A549 (cell line): Measurements from ENCODE around the gene NCSTN. TPM values are rescaled to one million over a fixed set of nuclear protein-coding genes. Genes with fewer than 3 reads are reported as not detected.

ENCODE experiments used
- ATAC-seq, 2 experiments: fragments of 200-7000 bp in 1 of 2; fragments of >200 bp in 1 of 2; cut with Nextera tagmentation in 1 of 2; cut with Tn5 transposase in 1 of 2; 3 replicates each; pipeline versions ENCODE4 v1.8.0 to v1.9.1; 2018 to 2020; ENCODE audit warnings: mild to moderate bottlenecking in 1 of 2, moderate library complexity in 1 of 2
- CTCF ChIA-PET: fragments of 300-600 bp; sonication (Branson Sonifier 250); formaldehyde crosslinking; extraction: SDS; loops from one replicate; lab custom pipeline; 2021; ENCODE audit warnings: antibody characterized with exemption, inconsistent platforms; lab: Yijun Ruan, JAX
- POLR2A ChIA-PET: fragments of 350-600 bp; formaldehyde crosslinking; extraction: SDS; loops from one replicate; lab custom pipeline; 2021; ENCODE audit warnings: antibody characterized with exemption, inconsistent platforms; lab: Yijun Ruan, JAX
- DNase-seq, 2 experiments: peaks; one replicate each; pipeline versions ENCODE4 v3.0.0 to v3.0.0-alpha.2; 2011 to 2016; ENCODE audit warnings: low read depth in 1 of 2, low spot score in 1 of 2
- FAIRE-seq: peaks from 2 replicates; lab custom pipeline; 2011; peaks lifted over from hg19 to GRCh38; lab: Jason Lieb, UNC
- H3K27ac ChIP-seq, 2 experiments: fragments of >200 bp; sonication (Bioruptor Twin); formaldehyde crosslinking; 3 replicates each; pipeline ENCODE4 v1.5.1; 2016 to 2017
- H3K4me1 ChIP-seq: fragments of >200 bp; sonication (Bioruptor Twin); formaldehyde crosslinking; 3 replicates; pipeline ENCODE4 v1.6.1; 2016
- H3K4me2 ChIP-seq: fragments of >200 bp; sonication (Bioruptor Twin); formaldehyde crosslinking; 3 replicates; pipeline ENCODE4 v1.6.1; 2016
- H3K4me3 ChIP-seq: fragments of >200 bp; sonication (Bioruptor Twin); formaldehyde crosslinking; 3 replicates; pipeline ENCODE4 v1.5.1; 2016
- H3K9me3 ChIP-seq: fragments of >200 bp; sonication (Bioruptor Twin); formaldehyde crosslinking; 3 replicates; pipeline ENCODE4 v1.6.1; 2016
- BCL3 ChIP-seq: fragments of >200 bp; sonication (Bioruptor Twin); formaldehyde crosslinking; IDR thresholded peaks from 3 replicates; pipeline ENCODE4 v1.6.1; 2016
- CBX2 ChIP-seq: fragments of 200-600 bp; sonication (generic); IDR thresholded peaks from 2 replicates; pipeline ENCODE4 v1.6.1; 2016; ENCODE audit warnings: low read depth, mild to moderate bottlenecking, borderline replicate concordance
- CEBPB ChIP-seq, 2 experiments: fragments of >200 bp in 1 of 2; sonication (Bioruptor Twin) in 1 of 2; formaldehyde crosslinking in 1 of 2; IDR thresholded peaks; 2 replicates each; pipeline ENCODE4 v1.6.1; 2012 to 2016
- EHMT2 ChIP-seq: fragments of 200-600 bp; sonication (generic); IDR thresholded peaks from 2 replicates; pipeline ENCODE4 v1.6.1; 2016; ENCODE audit warnings: antibody characterized with exemption, low read depth, mild to moderate bottlenecking, moderate library complexity
- ELK1 ChIP-seq: fragments of 150-350 bp; IDR thresholded peaks from 2 replicates; pipeline ENCODE4 v1.6.1; 2014; ENCODE audit warnings: low read depth, mild to moderate bottlenecking, low read length
- EP300 ChIP-seq, 2 experiments: fragments of >200 bp; sonication (Bioruptor Twin); formaldehyde crosslinking; IDR thresholded peaks; 2 replicates in 1 of 2; 3 replicates in 1 of 2; pipeline ENCODE4 v1.6.1; 2016 to 2017
- ESRRA ChIP-seq: fragments of 150-350 bp; IDR thresholded peaks from 2 replicates; pipeline ENCODE4 v1.6.1; 2014; ENCODE audit warnings: mild to moderate bottlenecking, low read length, borderline replicate concordance
- FOSB ChIP-seq: fragments of 250-450 bp; sonication (Bioruptor Pico); IDR thresholded peaks from 2 replicates; pipeline ENCODE4 v1.5.0; 2020; ENCODE audit warnings: mild to moderate bottlenecking, moderate library complexity
- FOSL2 ChIP-seq, 2 experiments: fragments of 450-650 bp in 1 of 2; fragments of >200 bp in 1 of 2; sonication (Bioruptor Twin) in 1 of 2; formaldehyde crosslinking; IDR thresholded peaks; 2 replicates each; pipeline versions ENCODE4 v1.5.0 to v1.6.1; 2016 to 2020; ENCODE audit warnings: mild to moderate bottlenecking in 1 of 2, moderate library complexity in 1 of 2
- FOXS1 ChIP-seq: fragments of 250-450 bp; sonication (Bioruptor Pico); IDR thresholded peaks from 2 replicates; pipeline ENCODE4 v1.5.0; 2020; ENCODE audit warnings: mild to moderate bottlenecking, moderate library complexity
- GATA3 ChIP-seq: IDR thresholded peaks from 2 replicates; pipeline ENCODE4 v1.6.1; 2012; ENCODE audit warnings: borderline replicate concordance
- HDAC2 ChIP-seq: fragments of 200-600 bp; sonication (generic); IDR thresholded peaks from 2 replicates; pipeline ENCODE4 v1.6.1; 2016
- HES2 ChIP-seq: fragments of >200 bp; sonication (Bioruptor Twin); formaldehyde crosslinking; IDR thresholded peaks from 2 replicates; pipeline ENCODE4 v1.6.1; 2016
- HEYL ChIP-seq: fragments of 250-450 bp; sonication (Bioruptor Pico); IDR thresholded peaks from 2 replicates; pipeline ENCODE4 v1.8.0; 2021; ENCODE audit warnings: mild to moderate bottlenecking, moderate library complexity
- HOXA7 ChIP-seq: fragments of 250-450 bp; sonication (Bioruptor Pico); IDR thresholded peaks from 2 replicates; pipeline ENCODE4 v1.5.0; 2020; ENCODE audit warnings: mild to moderate bottlenecking, moderate library complexity
- HOXB5 ChIP-seq: fragments of 250-450 bp; sonication (Bioruptor Pico); IDR thresholded peaks from 2 replicates; pipeline ENCODE4 v1.5.0; 2020; ENCODE audit warnings: mild to moderate bottlenecking, moderate library complexity
- JUN ChIP-seq, 2 experiments: fragments of >200 bp; sonication (Bioruptor Twin); formaldehyde crosslinking; IDR thresholded peaks; 2 replicates in 1 of 2; 3 replicates in 1 of 2; pipeline ENCODE4 v1.6.1; 2016 to 2017
- JUNB ChIP-seq: fragments of >200 bp; sonication (Bioruptor Twin); formaldehyde crosslinking; IDR thresholded peaks from 2 replicates; pipeline ENCODE4 v1.6.1; 2016
- KDM5A ChIP-seq: fragments of 200-600 bp; sonication (generic); IDR thresholded peaks from 2 replicates; pipeline ENCODE4 v1.6.1; 2016; ENCODE audit warnings: antibody characterized with exemption, mild to moderate bottlenecking
- MAFK ChIP-seq: fragments of 450-650 bp; IDR thresholded peaks from 2 replicates; pipeline ENCODE4 v1.6.1; 2014; ENCODE audit not compliant: partially characterized antibody
- MAX ChIP-seq: IDR thresholded peaks from 2 replicates; pipeline ENCODE4 v1.6.1; 2012
- MAZ ChIP-seq: fragments of 150-350 bp; IDR thresholded peaks from 2 replicates; pipeline ENCODE4 v1.6.1; 2014; ENCODE audit warnings: antibody characterized with exemption, low read depth, low read length, borderline replicate concordance
- MYC ChIP-seq: IDR thresholded peaks from 2 replicates; pipeline ENCODE4 v1.6.1; 2012; ENCODE audit warnings: mild to moderate bottlenecking, inconsistent platforms, low read length, improper control_type of control experiment, borderline replicate concordance
- NFE2L2 ChIP-seq: fragments of 150-350 bp; conservative IDR thresholded peaks from 2 replicates; pipeline ENCODE4 v1.6.1; 2014; ENCODE audit warnings: low read length
- PHF8 ChIP-seq: fragments of 200-600 bp; sonication (generic); IDR thresholded peaks from 2 replicates; pipeline ENCODE4 v1.6.1; 2016; ENCODE audit warnings: low read depth, mild to moderate bottlenecking, antibody characterized with exemption, moderate library complexity, borderline replicate concordance
- POLR2A ChIP-seq: IDR thresholded peaks from 2 replicates; pipeline ENCODE4 v1.6.1; 2012; ENCODE audit warnings: mild to moderate bottlenecking, low read length
- REST ChIP-seq: fragments of 200-600 bp; sonication (generic); IDR thresholded peaks from 2 replicates; pipeline ENCODE4 v1.6.1; 2016; ENCODE audit warnings: antibody characterized with exemption, mild to moderate bottlenecking, moderate library complexity
- SMC3 ChIP-seq: fragments of >200 bp; sonication (Bioruptor Twin); formaldehyde crosslinking; IDR thresholded peaks from 3 replicates; pipeline ENCODE4 v1.6.1; 2018; ENCODE audit warnings: inconsistent platforms
- ZC3H11A ChIP-seq: fragments of 450-650 bp; IDR thresholded peaks from 2 replicates; pipeline ENCODE4 v1.6.1; 2014; ENCODE audit warnings: antibody characterized with exemption, mild to moderate bottlenecking
- WGBS: methylation state at CpG from one replicate; pipeline ENCODE4 v1.1.6; 2017; ENCODE audit errors: missing lambda C conversion rate; 5-methylcytosine and 5-hydroxymethylcytosine counted together
- polyA minus RNA-seq: library from RNA; depleted of rRNA, polyadenylated mRNA; stranded (reverse); fragments of >200 nt; gene quantifications from 2 replicates; pipeline ENCODE4 v1.2.3, GENCODE V29; 2011; rRNA and poly(A)+ RNA removed
- polyA plus RNA-seq, 4 experiments: library from polyadenylated mRNA; depleted of rRNA in 3 of 4; stranded (reverse); fragments of >200 nt; fragmentation: RNase III in 1 of 4; extraction: RNeasy Plus Mini Kit Qiagen cat#74134 plus additional on column Dnase treatment in 1 of 4; gene quantifications; 2 replicates in 3 of 4; 3 replicates in 1 of 4; pipeline ENCODE4 v1.2.3, GENCODE V29; 2011 to 2017
- TF ChIP-seq, protein P1 (sequence below): IDR thresholded peaks from 2 replicates; pipeline ENCODE4 v1.6.1; 2012; ENCODE audit warnings: low read depth, borderline replicate concordance
- TF ChIP-seq, protein P2 (sequence below): IDR thresholded peaks from 2 replicates; pipeline ENCODE4 v1.6.1; 2012

Gene NCSTN
- polyA plus RNA-seq (2011; rRNA removed): 90.4 and 91.6 TPM in 2 replicates
- 53.6 and 63.9 TPM in 2 replicates for polyA plus RNA-seq (2012; cell fraction: cytosol; rRNA removed)
- 111 and 121 TPM in 2 replicates for polyA plus RNA-seq (2012; cell fraction: nucleus; rRNA removed)
- polyA plus RNA-seq (2017; fragmentation: RNase III; extraction: RNeasy Plus Mini Kit Qiagen cat#74134 plus additional on column Dnase treatment): 40.5 to 44.6 TPM (median 41.6 TPM) in 3 replicates
- 73.7 and 84.8 TPM in 2 replicates for polyA minus RNA-seq

DNA sequence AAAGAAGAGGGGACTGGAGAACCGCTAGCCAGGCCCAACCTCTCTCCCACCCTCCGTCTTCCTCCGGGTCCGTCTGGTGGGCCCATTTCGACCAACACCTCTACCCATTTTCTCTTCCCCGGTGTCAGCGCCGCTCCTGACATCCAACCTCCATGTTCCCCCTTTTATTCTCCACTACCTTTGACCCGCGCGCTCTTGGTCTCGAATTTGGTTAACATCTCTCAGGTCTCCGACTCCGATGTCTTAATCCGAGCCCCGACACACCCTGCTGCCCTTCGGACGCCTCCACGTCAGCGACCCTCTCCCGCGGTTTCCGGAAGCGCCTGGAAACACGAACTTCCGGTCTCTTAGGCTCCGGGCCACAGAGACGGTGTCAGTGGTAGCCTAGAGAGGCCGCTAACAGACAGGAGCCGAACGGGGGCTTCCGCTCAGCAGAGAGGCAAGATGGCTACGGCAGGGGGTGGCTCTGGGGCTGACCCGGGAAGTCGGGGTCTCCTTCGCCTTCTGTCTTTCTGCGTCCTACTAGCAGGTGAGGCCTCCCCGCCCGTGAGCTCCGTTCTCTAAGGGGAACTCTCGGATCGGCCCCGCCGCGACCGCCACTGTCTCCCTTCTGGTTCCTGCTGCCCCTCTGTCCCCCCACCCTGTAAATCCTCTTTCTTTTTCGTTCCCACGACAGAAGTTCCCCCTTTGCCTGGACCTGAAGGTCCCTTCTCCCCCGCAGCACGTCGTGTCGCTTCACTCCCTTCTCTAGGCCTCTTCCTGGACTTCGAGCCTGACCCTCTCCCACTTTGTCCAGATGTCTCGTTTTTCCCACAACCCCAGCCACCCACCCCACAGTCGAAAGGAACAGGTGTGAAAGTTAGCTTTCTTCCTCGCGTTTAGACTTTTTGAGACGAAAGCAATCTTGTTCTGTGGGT, at the start of gene NCSTN, which contains the start of gene COPA:
NCSTN (plus strand) TSS at position 431 of the 917 bp plus-strand sequence; CDS start at position 445, 14 bp downstream.
COPA (minus strand) TSS at position 298 of the 917 bp plus-strand sequence; CDS start at position 218, 80 bp downstream.
- peak; percentile 99 to 100 for ATAC-seq
- Histone ChIP-seq H3K9me3 (no peaks in the 10 kb centered on the region), H3K27ac (peak within 1 kb of the TSS; percentile 92 to 93), H3K4me1 (peaks cover 20% of the 10 kb centered on the region), H3K4me3 (peak within 1 kb of the TSS; percentile 93), H3K4me2 (peak within 1 kb of the TSS; percentile 89)
- 1% methylated on average over 52 of the region's 58 CpGs for WGBS
- POLR2A ChIA-PET: interaction anchor here (0.8 kb wide), 1 partner anchor 11 kb away, joined by 3 read pairs; no protein-coding TSS in a partner anchor
- CTCF ChIA-PET: interaction anchor here (1.6 to 2.7 kb wide), 3 partner anchors 11 to 52 kb away, joined by 3 to 11 read pairs (median 11); no protein-coding TSS in a partner anchor
- DNase-seq: peak; percentile 90 to 96
- FAIRE-seq: no peak
- TF ChIP-seq MAZ (0 out of 2 replicates have a peak, but pooled peaks have one; percentile 67), ZC3H11A (no peak), MAX (peak; percentile 63), ESRRA (no peak), HEYL (CRISPR knock-in tag) (no peak), CEBPB (IDR thresholded peaks at IDR 0.05) (peak in 1 of 2 experiments; percentile 13; a peak in 1 of 4 replicates), JUN (IDR thresholded peaks at IDR 0.05) (peak; percentile 86 to 96), HOXA7 (no peak), ELK1 (peak; percentile 70; the same call in 1 of the 2 replicates), HOXB5 (CRISPR knock-in tag) (no peak), JUNB (no peak), FOSL2 (IDR thresholded peaks at IDR 0.05) (no peak), FOSL2 (CRISPR knock-in tag; IDR thresholded peaks at IDR 0.05) (0 out of 2 replicates have a peak, but pooled peaks have one; percentile 7), REST (no peak; the same call in 1 of the 2 replicates), EHMT2 (no peak), BCL3 (peak; percentile 85; the same call in 2 of the 3 replicates), EP300 (IDR thresholded peaks at IDR 0.05) (no peak), CBX2 (no peak), PHF8 (peak; percentile 65), HES2 (no peak), MYC (no peak), POLR2A (peak; percentile 76), FOSB (CRISPR knock-in tag) (no peak), HDAC2 (no peak), FOXS1 (no peak), SMC3 (no peak), MAFK (no peak), NFE2L2 (no peak), GATA3 (no peak), KDM5A (peak; percentile 88)
- TF ChIP-seq, protein P1, sequence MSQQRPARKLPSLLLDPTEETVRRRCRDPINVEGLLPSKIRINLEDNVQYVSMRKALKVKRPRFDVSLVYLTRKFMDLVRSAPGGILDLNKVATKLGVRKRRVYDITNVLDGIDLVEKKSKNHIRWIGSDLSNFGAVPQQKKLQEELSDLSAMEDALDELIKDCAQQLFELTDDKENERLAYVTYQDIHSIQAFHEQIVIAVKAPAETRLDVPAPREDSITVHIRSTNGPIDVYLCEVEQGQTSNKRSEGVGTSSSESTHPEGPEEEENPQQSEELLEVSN: 0 out of 2 replicates have a peak, but pooled peaks have one; percentile 24
- TF ChIP-seq, protein P2, sequence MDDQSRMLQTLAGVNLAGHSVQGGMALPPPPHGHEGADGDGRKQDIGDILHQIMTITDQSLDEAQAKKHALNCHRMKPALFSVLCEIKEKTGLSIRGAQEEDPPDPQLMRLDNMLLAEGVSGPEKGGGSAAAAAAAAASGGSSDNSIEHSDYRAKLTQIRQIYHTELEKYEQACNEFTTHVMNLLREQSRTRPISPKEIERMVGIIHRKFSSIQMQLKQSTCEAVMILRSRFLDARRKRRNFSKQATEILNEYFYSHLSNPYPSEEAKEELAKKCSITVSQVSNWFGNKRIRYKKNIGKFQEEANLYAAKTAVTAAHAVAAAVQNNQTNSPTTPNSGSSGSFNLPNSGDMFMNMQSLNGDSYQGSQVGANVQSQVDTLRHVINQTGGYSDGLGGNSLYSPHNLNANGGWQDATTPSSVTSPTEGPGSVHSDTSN: peak; percentile 73; the same call in 1 of the 2 replicates
